Neuronal stem cell (in vitro differentiated cells): Measurements from ENCODE around the gene CREB3.
A peak's percentile ranks its signal among the peaks of the same experiment; 100 is the strongest.

Experiments
- DNase-seq: peaks from one replicate; pipeline ENCODE4 v3.0.0-alpha.2; 2013; ENCODE audit warnings: low spot score
- H2AFZ ChIP-seq: one replicate; pipeline ENCODE4 v1.6.1; 2013; ENCODE audit warnings: mild to moderate bottlenecking, low read length, inconsistent platforms
- H2AK5ac ChIP-seq: 2 replicates; pipeline ENCODE4 v1.6.1; 2013; ENCODE audit warnings: low read depth, mild to moderate bottlenecking, inconsistent platforms, low read length, moderate library complexity, mixed read lengths
- H2BK120ac ChIP-seq: 2 replicates; pipeline ENCODE4 v1.6.1; 2013; ENCODE audit warnings: low read depth, mild to moderate bottlenecking, inconsistent platforms, low read length, moderate library complexity, mixed read lengths
- H2BK12ac ChIP-seq: one replicate; pipeline ENCODE4 v1.6.1; 2013; ENCODE audit warnings: low read length, inconsistent platforms
- H2BK15ac ChIP-seq: 2 replicates; pipeline ENCODE4 v1.6.1; 2013; ENCODE audit warnings: mild to moderate bottlenecking, low read length, inconsistent platforms, mixed read lengths
- H2BK5ac ChIP-seq: one replicate; pipeline ENCODE4 v1.6.1; 2013; ENCODE audit warnings: inconsistent platforms, mild to moderate bottlenecking, low read length, moderate library complexity
- H3K14ac ChIP-seq: one replicate; pipeline ENCODE4 v1.6.1; 2013; ENCODE audit warnings: low read length, inconsistent platforms
- H3K18ac ChIP-seq: 2 replicates; pipeline ENCODE4 v1.6.1; 2013; ENCODE audit warnings: low read length, inconsistent platforms
- H3K23ac ChIP-seq: 2 replicates; pipeline ENCODE4 v1.6.1; 2013; ENCODE audit warnings: low read depth, mild to moderate bottlenecking, mixed read lengths, low read length, inconsistent platforms; ENCODE audit not compliant: poor library complexity
- H3K27ac ChIP-seq: replicated peaks from 3 replicates; pipeline ENCODE4 v1.5.1; 2013; ENCODE audit warnings: low read length, inconsistent platforms
- H3K27me3 ChIP-seq, 3 experiments: 2 replicates each; pipeline ENCODE4 v1.6.1; 2013; ENCODE audit warnings: low read length in 3 of 3, mild to moderate bottlenecking in 2 of 3, inconsistent platforms in 1 of 3, low read depth in 1 of 3, mixed read lengths in 1 of 3, moderate library complexity in 1 of 3; ENCODE audit not compliant: control insufficient read depth in 3 of 3, insufficient read depth in 3 of 3
- H3K36me3 ChIP-seq, 2 donors: replicated peaks in 1 of 2; 2 replicates each; pipeline ENCODE4 v1.6.1; 2013; ENCODE audit warnings: low read length in 2 of 2; ENCODE audit not compliant: control insufficient read depth in 2 of 2, insufficient read depth in 2 of 2
- H3K4ac ChIP-seq: 2 replicates; pipeline ENCODE4 v1.6.1; 2013; ENCODE audit warnings: inconsistent platforms, mild to moderate bottlenecking, low read length, moderate library complexity
- H3K4me1 ChIP-seq, 2 donors: 1 replicate in 1 of 2; 2 replicates in 1 of 2; pipeline ENCODE4 v1.6.1; 2013; ENCODE audit warnings: low read length in 2 of 2, low read depth in 1 of 2; ENCODE audit not compliant: control insufficient read depth in 2 of 2, insufficient read depth in 1 of 2
- H3K4me2 ChIP-seq: one replicate; pipeline ENCODE4 v1.6.1; 2013; ENCODE audit warnings: mild to moderate bottlenecking, low read length, inconsistent platforms; ENCODE audit not compliant: insufficient read depth, poor library complexity, severe bottlenecking
- H3K4me3 ChIP-seq, 2 donors: 2 replicates each; pipeline ENCODE4 v1.5.1; 2013; ENCODE audit warnings: low read length in 2 of 2, mild to moderate bottlenecking in 2 of 2, inconsistent platforms in 1 of 2, moderate library complexity in 1 of 2
- H3K79me1 ChIP-seq: one replicate; pipeline ENCODE4 v1.6.1; 2013; ENCODE audit warnings: low read depth, mild to moderate bottlenecking, inconsistent platforms, low read length, moderate library complexity
- H3K9ac ChIP-seq: one replicate; pipeline ENCODE4 v1.6.1; 2013; ENCODE audit warnings: mild to moderate bottlenecking, low read depth, low read length, inconsistent platforms; ENCODE audit not compliant: poor library complexity
- H3K9me3 ChIP-seq, 2 donors: replicated peaks in 1 of 2; 2 replicates each; pipeline versions ENCODE3 to v1.6.1; 2013; ENCODE audit warnings: low read length in 2 of 2, mild to moderate bottlenecking in 2 of 2, inconsistent platforms in 1 of 2, low read depth in 1 of 2, mixed read lengths in 1 of 2, moderate library complexity in 1 of 2; ENCODE audit not compliant: control insufficient read depth in 2 of 2, insufficient read depth in 1 of 2
- H4K8ac ChIP-seq: one replicate; pipeline ENCODE4 v1.6.1; 2013; ENCODE audit warnings: low read depth, mild to moderate bottlenecking, inconsistent platforms, low read length, moderate library complexity
- H4K91ac ChIP-seq: one replicate; pipeline ENCODE4 v1.6.1; 2013; ENCODE audit warnings: low read length, low read depth, mild to moderate bottlenecking, inconsistent platforms; ENCODE audit not compliant: poor library complexity
- WGBS, 2 donors: extraction: QIAGEN DNeasy Blood & Tissue Kit; methylation state at CpG; one replicate each; pipeline ENCODE4 v1.1.7; 2013; ENCODE audit warnings: missing lambda C conversion rate in 2 of 2, mixed read lengths in 1 of 2; ENCODE audit not compliant: insufficient read length in 2 of 2, insufficient replicate concordance in 1 of 2; ENCODE audit errors: extremely low coverage in 2 of 2; 5-methylcytosine and 5-hydroxymethylcytosine counted together

Gene CREB3

DNA sequence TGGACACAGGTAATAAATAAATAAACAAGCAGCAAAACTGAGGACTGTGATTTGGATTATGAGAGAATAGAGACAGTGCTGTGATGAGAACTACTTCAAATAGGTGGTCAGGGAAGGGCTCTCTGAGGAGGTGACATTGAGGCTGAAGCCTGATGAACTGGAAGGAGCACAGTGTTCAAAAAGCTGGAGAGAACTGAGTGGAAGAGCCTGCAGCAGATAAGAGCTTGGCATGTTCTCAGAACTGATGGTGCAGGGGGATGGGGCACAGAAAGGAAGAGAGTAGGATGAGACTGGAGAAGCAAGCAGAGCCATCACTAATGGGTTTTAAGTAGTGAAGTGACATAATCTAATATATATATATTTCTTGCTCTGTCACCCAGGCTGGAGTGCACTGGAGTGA is 31.5 kb upstream of the CREB3 start:
- no peaks in the 10 kb centered on the region for H3K79me1 ChIP-seq
- no peak overlapping the region for H2AK5ac ChIP-seq
- no peaks in the 10 kb centered on the region for H3K4me1 ChIP-seq
- H4K8ac ChIP-seq, result no peak overlapping the region
- no peak overlapping the region for H2BK15ac ChIP-seq
- H3K23ac ChIP-seq, result no peak overlapping the region
- H2AFZ ChIP-seq, result no peak overlapping the region
- H3K27ac ChIP-seq, result no peak overlapping the region
- peaks cover 0 to 2% of the 10 kb centered on the region in 2 donors for H3K9me3 ChIP-seq
- no peak overlapping the region for H3K18ac ChIP-seq
- no peak overlapping the region for H3K4ac ChIP-seq
- no peak overlapping the region for H3K14ac ChIP-seq
- H3K9ac ChIP-seq, result no peak overlapping the region
- no peak for DNase-seq
- no peak overlapping the region for H2BK12ac ChIP-seq
- no peaks in the 10 kb centered on the region for H3K27me3 ChIP-seq
- no peak overlapping the region for H4K91ac ChIP-seq
- no peak overlapping the region for H2BK5ac ChIP-seq
- H3K36me3 ChIP-seq, result peaks cover 78 to 98% of the 10 kb centered on the region in 2 donors
- H3K4me3 ChIP-seq, result no peak overlapping the region
- no peak overlapping the region for H2BK120ac ChIP-seq
- no peak overlapping the region for H3K4me2 ChIP-seq

GRCh38 chr9:35702696-35703095 is 29.8 kb upstream of the CREB3 start:
- Histone ChIP-seq H3K4me3 (no peak overlapping the region), H3K79me1 (no peaks in the 10 kb centered on the region), H3K4me2 (no peak overlapping the region), H2BK12ac (no peak overlapping the region), H3K36me3 (peaks cover 88 to 98% of the 10 kb centered on the region in 2 donors), H3K9me3 (peaks cover 0 to 2% of the 10 kb centered on the region in 2 donors), H4K8ac (no peak overlapping the region), H2AFZ (no peak overlapping the region), H2BK5ac (no peak overlapping the region), H3K23ac (no peak overlapping the region), H3K9ac (no peak overlapping the region), H3K27me3 (no peaks in the 10 kb centered on the region), H2AK5ac (no peak overlapping the region), H3K27ac (no peak overlapping the region), H3K4me1 (no peaks in the 10 kb centered on the region), H3K14ac (no peak overlapping the region), H4K91ac (no peak overlapping the region), H3K4ac (no peak overlapping the region), H3K18ac (no peak overlapping the region), H2BK120ac (no peak overlapping the region), H2BK15ac (no peak overlapping the region)
- WGBS, 2 donors, result no CpG with 5 or more reads among the region's 7 CpGs
- DNase-seq, result no peak

- H3K18ac ChIP-seq, result no peak overlapping the region
- H3K4me3 ChIP-seq, result peak overlapping the region in 1 of 2 donors; percentile 12
- no peak overlapping the region for H3K27ac ChIP-seq
- no peak overlapping the region for H2BK12ac ChIP-seq
- no peak overlapping the region for H4K8ac ChIP-seq
- no peak overlapping the region for H3K14ac ChIP-seq
- H2BK15ac ChIP-seq, result no peak overlapping the region
- DNase-seq, result no peak
- no peak overlapping the region for H2AFZ ChIP-seq
- no peak overlapping the region for H3K23ac ChIP-seq
- no peak overlapping the region for H2BK120ac ChIP-seq
- no peak overlapping the region for H3K4me2 ChIP-seq
- H2BK5ac ChIP-seq, result no peak overlapping the region
- no peak overlapping the region for H2AK5ac ChIP-seq
- H3K36me3 ChIP-seq, result peaks cover 81 to 98% of the 10 kb centered on the region in 2 donors
- H3K79me1 ChIP-seq, result no peaks in the 10 kb centered on the region
- no peak overlapping the region for H4K91ac ChIP-seq
- WGBS, 2 donors, result no CpG with 5 or more reads among the region's 26 CpGs
- no peaks in the 10 kb centered on the region for H3K9me3 ChIP-seq
- H3K9ac ChIP-seq, result peak overlapping the region; percentile 3
- H3K4ac ChIP-seq, result no peak overlapping the region
- H3K27me3 ChIP-seq, result no peaks in the 10 kb centered on the region
- H3K4me1 ChIP-seq, result no peaks in the 10 kb centered on the region
Observed at GRCh38 chr9:35703906-35704672, 28.4 kb upstream of the CREB3 start.

- no peak for DNase-seq
- Histone ChIP-seq H3K9ac (no peak overlapping the region), H3K18ac (no peak overlapping the region), H2BK120ac (no peak overlapping the region), H3K27ac (no peak overlapping the region), H3K79me1 (no peaks in the 10 kb centered on the region), H2AK5ac (no peak overlapping the region), H3K4me1 (no peaks in the 10 kb centered on the region), H3K9me3 (no peaks in the 10 kb centered on the region), H2BK12ac (no peak overlapping the region), H2AFZ (no peak overlapping the region), H3K4ac (no peak overlapping the region), H4K8ac (no peak overlapping the region), H2BK5ac (no peak overlapping the region), H3K14ac (no peak overlapping the region), H3K27me3 (no peaks in the 10 kb centered on the region), H3K36me3 (peaks cover 72 to 94% of the 10 kb centered on the region in 2 donors), H2BK15ac (no peak overlapping the region), H3K23ac (no peak overlapping the region), H4K91ac (no peak overlapping the region), H3K4me2 (no peak overlapping the region), H3K4me3 (no peak overlapping the region)
- WGBS, 2 donors, result no CpG with 5 or more reads among the region's 8 CpGs
Observed at GRCh38 chr9:35705372-35705771, 27.1 kb upstream of the CREB3 start.
